ES-I3 (cell line): ENCODE data around the gene TRIM71.
"Not testable (repeated sequence)": the region's sequence is repeated elsewhere in the genome, so short reads cannot be mapped to it uniquely, and the experiment has no call there.

Experiments used
- H3K36me3 ChIP-seq: 2 replicates; pipeline ENCODE4 v1.6.1; 2013; ENCODE audit warnings: mild to moderate bottlenecking, low read length, control low read depth, moderate library complexity; ENCODE audit not compliant: insufficient read depth
- H3K4me1 ChIP-seq: 2 replicates; pipeline ENCODE4 v1.6.1; 2013; ENCODE audit warnings: mild to moderate bottlenecking, control low read depth, low read length; ENCODE audit not compliant: insufficient read depth
- H3K9ac ChIP-seq: 2 replicates; pipeline ENCODE4 v1.6.1; 2013; ENCODE audit warnings: low read depth, mild to moderate bottlenecking, low read length, moderate library complexity
- H3K9me3 ChIP-seq: 2 replicates; pipeline ENCODE4 v1.6.1; 2013; ENCODE audit warnings: mild to moderate bottlenecking, low read length, moderate library complexity; ENCODE audit not compliant: control insufficient read depth, insufficient read depth

TRIM71 gene

GRCh38 chr3:32888739-32889138 lies 70.9 kb downstream of the TRIM71 start:
- no peaks in the 10 kb centered on the region for H3K4me1 ChIP-seq
- peaks cover 78% of the 10 kb centered on the region for H3K36me3 ChIP-seq
- no peak overlapping the region for H3K9ac ChIP-seq
- no peaks in the 10 kb centered on the region for H3K9me3 ChIP-seq

- H3K36me3 ChIP-seq = peaks cover 77% of the 10 kb centered on the region
- H3K9me3 ChIP-seq = no peaks in the 10 kb centered on the region
- no peak overlapping the region for H3K9ac ChIP-seq
- H3K4me1 ChIP-seq = no peaks in the 10 kb centered on the region
Observed at GRCh38 chr3:32890420-32891276, 72.9 kb downstream of the TRIM71 start.

GRCh38 chr3:32891365-32891764 lies 73.6 kb downstream of the TRIM71 start:
- Histone ChIP-seq H3K36me3 (peaks cover 70% of the 10 kb centered on the region), H3K9ac (no peak overlapping the region)

GRCh38 chr3:32892625-32893598 lies 75.1 kb downstream of the TRIM71 start:
- Histone ChIP-seq H3K4me1 (no peaks in the 10 kb centered on the region), H3K9ac (no peak overlapping the region), H3K9me3 (no peaks in the 10 kb centered on the region), H3K36me3 (peaks cover 60% of the 10 kb centered on the region)

More at GRCh38 chr3:32891365-32891764, 73.6 kb downstream of the TRIM71 start:
- H3K4me1 ChIP-seq = no peaks in the 10 kb centered on the region
- H3K9me3 ChIP-seq = no peaks in the 10 kb centered on the region

- Histone ChIP-seq H3K4me1 (no peaks in the 10 kb centered on the region), H3K36me3 (peaks cover 55% of the 10 kb centered on the region), H3K9ac (no peak overlapping the region), H3K9me3 (no peaks in the 10 kb centered on the region)
Observed at GRCh38 chr3:32894977-32895376, 77.2 kb downstream of the TRIM71 start.

- H3K9ac ChIP-seq = no peak overlapping the region
- H3K36me3 ChIP-seq = peaks cover 48% of the 10 kb centered on the region
- no peaks in the 10 kb centered on the region for H3K4me1 ChIP-seq
Observed at GRCh38 chr3:32895701-32896100, 77.9 kb downstream of the TRIM71 start.

GRCh38 chr3:32896143-32896542 lies 78.3 kb downstream of the TRIM71 start:
- H3K4me1 ChIP-seq = no peaks in the 10 kb centered on the region
- H3K9me3 ChIP-seq = no peaks in the 10 kb centered on the region
- H3K36me3 ChIP-seq = peaks cover 44% of the 10 kb centered on the region
- H3K9ac ChIP-seq = no peak overlapping the region

More at GRCh38 chr3:32895701-32896100, 77.9 kb downstream of the TRIM71 start:
- no peaks in the 10 kb centered on the region for H3K9me3 ChIP-seq

- Histone ChIP-seq H3K9me3 (no peaks in the 10 kb centered on the region), H3K9ac (no peak overlapping the region), H3K36me3 (peaks cover 34% of the 10 kb centered on the region), H3K4me1 (no peaks in the 10 kb centered on the region)
Observed at GRCh38 chr3:32897001-32897601, 79.3 kb downstream of the TRIM71 start.

- no peaks in the 10 kb centered on the region for H3K4me1 ChIP-seq
- peaks cover 25% of the 10 kb centered on the region for H3K36me3 ChIP-seq
- no peak overlapping the region for H3K9ac ChIP-seq
- H3K9me3 ChIP-seq = no peaks in the 10 kb centered on the region
Observed at GRCh38 chr3:32897981-32898623, 80.3 kb downstream of the TRIM71 start.

GRCh38 chr3:32899265-32899664 lies 81.5 kb downstream of the TRIM71 start:
- no peaks in the 10 kb centered on the region for H3K4me1 ChIP-seq
- H3K36me3 ChIP-seq = peaks cover 15% of the 10 kb centered on the region
- H3K9me3 ChIP-seq = no peaks in the 10 kb centered on the region; the same call in 1 of the 2 replicates
- H3K9ac ChIP-seq = no peak overlapping the region

- no peaks in the 10 kb centered on the region; the same call in 1 of the 2 replicates for H3K9me3 ChIP-seq
- H3K4me1 ChIP-seq = no peaks in the 10 kb centered on the region
Observed at GRCh38 chr3:32901005-32901932, 83.5 kb downstream of the TRIM71 start.

GRCh38 chr3:32902887-32903371 lies 85.1 kb downstream of the TRIM71 start:
- H3K9me3 ChIP-seq, H3K4me1 ChIP-seq, H3K36me3 ChIP-seq: not testable (repeated sequence)
- H3K9ac ChIP-seq = peak overlapping the region; percentile 28; the same call in 1 of the 2 replicates

More at GRCh38 chr3:32901005-32901932, 83.5 kb downstream of the TRIM71 start:
- Histone ChIP-seq H3K9ac (no peak overlapping the region), H3K36me3 (0 out of 2 replicates have a peak, but pooled peaks cover 9% of the 10 kb centered on the region)

GRCh38 chr3:32903953-32904352 lies 86.2 kb downstream of the TRIM71 start:
- H3K36me3 ChIP-seq = no peaks in the 10 kb centered on the region
- no peaks in the 10 kb centered on the region for H3K4me1 ChIP-seq
- no peaks in the 10 kb centered on the region; the same call in 1 of the 2 replicates for H3K9me3 ChIP-seq
- H3K9ac ChIP-seq = no peak overlapping the region
